HepG2 (cell line): ENCODE results near the gene SAMD4B. TPM values are rescaled to one million over a fixed set of nuclear protein-coding genes. Genes with fewer than 3 reads are reported as not detected.

ENCODE experiments used
- KLF13 ChIP-seq: sonication (generic); formaldehyde crosslinking; IDR thresholded peaks from 2 replicates; pipeline ENCODE4 v1.4.0; 2020; ENCODE audit warnings: mild to moderate bottlenecking, missing genetic modification reagents
- ZNF619 ChIP-seq: sonication (generic); formaldehyde crosslinking; IDR thresholded peaks from 2 replicates; pipeline ENCODE4 v1.4.0; 2020; ENCODE audit warnings: mild to moderate bottlenecking, missing genetic modification reagents
- polyA plus RNA-seq, 8 experiments: library from polyadenylated mRNA; depleted of rRNA in 3 of 8; stranded (reverse) in 7 of 8; unstranded in 1 of 8; fragments of >200 nt; fragmentation: Illumina TruSeq in 4 of 8; extraction: Trizol in 4 of 8; gene quantifications; 2 replicates each; pipeline versions ENCODE4 v1.2.1 to v1.2.3, GENCODE V29; 2011 to 2016; ENCODE audit warnings: low read depth in 4 of 8, missing spikeins in 1 of 8, mixed read lengths in 1 of 8; ENCODE audit not compliant: insufficient read depth in 1 of 8
- total RNA-seq, 5 experiments: library from RNA; depleted of rRNA; stranded (reverse); fragments of >200 nt; fragmentation: Illumina TruSeq; extraction: Trizol; gene quantifications; 2 replicates each; pipeline ENCODE4 v1.2.3, GENCODE V29; 2016; ENCODE audit warnings: low read depth in 1 of 5
- TF ChIP-seq, protein P1 (sequence below): sonication (generic); formaldehyde crosslinking; IDR thresholded peaks from 2 replicates; pipeline ENCODE4 v1.5.1; 2020; ENCODE audit warnings: mild to moderate bottlenecking, missing genetic modification reagents, borderline replicate concordance
- TF ChIP-seq, protein P2 (sequence below): fragments of 450-650 bp; IDR thresholded peaks from 2 replicates; pipeline ENCODE4 v1.6.1; 2016

The SAMD4B gene
- total and polyA plus RNA-seq, 2 of the 13 experiments (the other 11 are each of a cell fraction or from before 2014, with no cell fraction given), result 26.0 to 31.8 TPM

DNA sequence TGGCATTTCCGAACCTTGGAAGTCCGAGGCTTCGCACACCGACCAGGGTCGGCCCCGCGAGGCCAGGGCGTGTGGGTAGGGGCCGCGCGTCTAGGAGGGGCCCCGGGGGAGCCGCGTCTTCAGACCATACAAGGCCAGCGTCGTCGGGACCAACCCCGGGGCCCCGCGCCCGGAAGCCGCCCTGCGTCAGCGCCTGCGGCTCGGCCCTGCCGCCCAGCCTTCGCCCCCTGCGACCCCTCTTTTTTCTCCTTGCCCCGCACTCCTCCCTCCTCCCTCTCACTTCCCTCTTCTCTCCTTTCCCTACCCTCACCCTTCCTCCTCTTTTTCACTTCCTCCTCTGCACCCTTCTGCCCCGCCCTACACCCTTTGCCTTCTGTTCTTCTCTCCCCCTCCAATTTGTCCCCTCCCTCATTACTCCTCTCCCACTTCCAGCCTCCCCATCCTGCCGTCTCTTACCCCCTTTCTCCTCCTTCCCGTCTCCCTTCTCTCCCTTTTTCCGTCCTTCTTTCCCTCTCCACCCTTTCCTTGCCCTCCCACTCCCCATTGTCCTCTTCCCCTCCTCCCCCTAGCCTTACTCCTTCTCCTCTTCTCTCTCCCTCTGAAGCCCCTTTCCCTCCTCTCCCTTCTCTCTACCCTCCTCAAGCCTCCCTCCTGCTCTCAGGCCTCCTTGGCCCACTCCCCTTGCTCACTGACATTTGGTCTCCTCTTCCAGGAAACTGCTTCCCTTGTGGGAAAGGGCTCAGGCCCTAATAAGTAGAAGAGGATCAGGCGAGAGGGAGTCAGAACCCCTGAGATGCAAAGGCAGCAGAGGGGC, 68.0 kb downstream of the SAMD4B start (continued):
- TF ChIP-seq, protein P1, sequence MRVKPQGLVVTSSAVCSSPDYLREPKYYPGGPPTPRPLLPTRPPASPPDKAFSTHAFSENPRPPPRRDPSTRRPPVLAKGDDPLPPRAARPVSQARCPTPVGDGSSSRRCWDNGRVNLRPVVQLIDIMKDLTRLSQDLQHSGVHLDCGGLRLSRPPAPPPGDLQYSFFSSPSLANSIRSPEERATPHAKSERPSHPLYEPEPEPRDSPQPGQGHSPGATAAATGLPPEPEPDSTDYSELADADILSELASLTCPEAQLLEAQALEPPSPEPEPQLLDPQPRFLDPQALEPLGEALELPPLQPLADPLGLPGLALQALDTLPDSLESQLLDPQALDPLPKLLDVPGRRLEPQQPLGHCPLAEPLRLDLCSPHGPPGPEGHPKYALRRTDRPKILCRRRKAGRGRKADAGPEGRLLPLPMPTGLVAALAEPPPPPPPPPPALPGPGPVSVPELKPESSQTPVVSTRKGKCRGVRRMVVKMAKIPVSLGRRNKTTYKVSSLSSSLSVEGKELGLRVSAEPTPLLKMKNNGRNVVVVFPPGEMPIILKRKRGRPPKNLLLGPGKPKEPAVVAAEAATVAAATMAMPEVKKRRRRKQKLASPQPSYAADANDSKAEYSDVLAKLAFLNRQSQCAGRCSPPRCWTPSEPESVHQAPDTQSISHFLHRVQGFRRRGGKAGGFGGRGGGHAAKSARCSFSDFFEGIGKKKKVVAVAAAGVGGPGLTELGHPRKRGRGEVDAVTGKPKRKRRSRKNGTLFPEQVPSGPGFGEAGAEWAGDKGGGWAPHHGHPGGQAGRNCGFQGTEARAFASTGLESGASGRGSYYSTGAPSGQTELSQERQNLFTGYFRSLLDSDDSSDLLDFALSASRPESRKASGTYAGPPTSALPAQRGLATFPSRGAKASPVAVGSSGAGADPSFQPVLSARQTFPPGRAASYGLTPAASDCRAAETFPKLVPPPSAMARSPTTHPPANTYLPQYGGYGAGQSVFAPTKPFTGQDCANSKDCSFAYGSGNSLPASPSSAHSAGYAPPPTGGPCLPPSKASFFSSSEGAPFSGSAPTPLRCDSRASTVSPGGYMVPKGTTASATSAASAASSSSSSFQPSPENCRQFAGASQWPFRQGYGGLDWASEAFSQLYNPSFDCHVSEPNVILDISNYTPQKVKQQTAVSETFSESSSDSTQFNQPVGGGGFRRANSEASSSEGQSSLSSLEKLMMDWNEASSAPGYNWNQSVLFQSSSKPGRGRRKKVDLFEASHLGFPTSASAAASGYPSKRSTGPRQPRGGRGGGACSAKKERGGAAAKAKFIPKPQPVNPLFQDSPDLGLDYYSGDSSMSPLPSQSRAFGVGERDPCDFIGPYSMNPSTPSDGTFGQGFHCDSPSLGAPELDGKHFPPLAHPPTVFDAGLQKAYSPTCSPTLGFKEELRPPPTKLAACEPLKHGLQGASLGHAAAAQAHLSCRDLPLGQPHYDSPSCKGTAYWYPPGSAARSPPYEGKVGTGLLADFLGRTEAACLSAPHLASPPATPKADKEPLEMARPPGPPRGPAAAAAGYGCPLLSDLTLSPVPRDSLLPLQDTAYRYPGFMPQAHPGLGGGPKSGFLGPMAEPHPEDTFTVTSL, result no peak
- TF ChIP-seq, protein P2, sequence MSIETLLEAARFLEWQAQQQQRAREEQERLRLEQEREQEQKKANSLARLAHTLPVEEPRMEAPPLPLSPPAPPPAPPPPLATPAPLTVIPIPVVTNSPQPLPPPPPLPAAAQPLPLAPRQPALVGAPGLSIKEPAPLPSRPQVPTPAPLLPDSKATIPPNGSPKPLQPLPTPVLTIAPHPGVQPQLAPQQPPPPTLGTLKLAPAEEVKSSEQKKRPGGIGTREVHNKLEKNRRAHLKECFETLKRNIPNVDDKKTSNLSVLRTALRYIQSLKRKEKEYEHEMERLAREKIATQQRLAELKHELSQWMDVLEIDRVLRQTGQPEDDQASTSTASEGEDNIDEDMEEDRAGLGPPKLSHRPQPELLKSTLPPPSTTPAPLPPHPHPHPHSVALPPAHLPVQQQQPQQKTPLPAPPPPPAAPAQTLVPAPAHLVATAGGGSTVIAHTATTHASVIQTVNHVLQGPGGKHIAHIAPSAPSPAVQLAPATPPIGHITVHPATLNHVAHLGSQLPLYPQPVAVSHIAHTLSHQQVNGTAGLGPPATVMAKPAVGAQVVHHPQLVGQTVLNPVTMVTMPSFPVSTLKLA, result no peak
- TF ChIP-seq ZNF619, result no peak
- no peak for TF ChIP-seq KLF13 (CRISPR knock-in tag)
- TF ChIP-seq, all 625 proteins: peak for 95
